T-cell (primary cell): ENCODE results near the gene RAB19. TPM values are rescaled to one million over a fixed set of nuclear protein-coding genes. Genes with fewer than 3 reads are reported as not detected.
A peak's percentile ranks its signal among the peaks of the same experiment; 100 is the strongest.
"Not testable (repeated sequence)": the region's sequence is repeated elsewhere in the genome, so short reads cannot be mapped to it uniquely, and the experiment has no call there.

Experiments used
- ATAC-seq, 4 experiments: fragments of 200-7000 bp in 3 of 4; fragments of 150-1000 bp in 1 of 4; cut with Tn5 transposase; replicated peaks in 1 of 4; 1 replicate in 3 of 4; 2 replicates in 1 of 4; pipeline ENCODE4 v1.10.0; 2021; ENCODE audit warnings: moderate library complexity in 3 of 4, mild to moderate bottlenecking in 2 of 4, moderate number of reproducible peaks in 1 of 4
- CTCF ChIA-PET, 2 donors: fragments of 300-600 bp; sonication (Branson Sonifier 250); formaldehyde crosslinking; loops; one replicate each; lab custom pipeline; 2022; ENCODE audit warnings: antibody characterized with exemption in 2 of 2; lab: Charles Lee
- POLR2A ChIA-PET, 2 donors: fragments of 300-600 bp; sonication (Branson Sonifier 250); formaldehyde crosslinking; loops; one replicate each; lab custom pipeline; 2022; ENCODE audit warnings: antibody characterized with exemption in 2 of 2; lab: Charles Lee
- DNase-seq, 35 experiments: peaks; one replicate each; pipeline versions ENCODE4 v3.0.0 to v3.0.0-alpha.2; 2013 to 2023
- H3K27ac ChIP-seq: one replicate; pipeline ENCODE4 v1.5.1; 2013; ENCODE audit warnings: low read length
- H3K27me3 ChIP-seq, 2 experiments: replicated peaks in 1 of 2; 1 replicate in 1 of 2; 2 replicates in 1 of 2; pipeline versions ENCODE4 v1.6.1 to v1.7.0; 2013; ENCODE audit warnings: low read length in 1 of 2, mixed read lengths in 1 of 2; ENCODE audit not compliant: control insufficient read depth in 2 of 2, insufficient read depth in 2 of 2; ENCODE audit errors: extremely low read depth in 1 of 2
- H3K36me3 ChIP-seq, 2 donors: 1 replicate in 1 of 2; 2 replicates in 1 of 2; pipeline versions ENCODE4 v1.6.1 to v1.7.0; 2013; ENCODE audit warnings: low read length in 1 of 2; ENCODE audit not compliant: control insufficient read depth in 2 of 2, insufficient read depth in 1 of 2; ENCODE audit errors: extremely low read depth in 1 of 2
- H3K4me1 ChIP-seq, 2 experiments: 1 replicate in 1 of 2; 2 replicates in 1 of 2; pipeline versions ENCODE4 v1.6.1 to v1.7.0; 2013; ENCODE audit warnings: low read length in 2 of 2, mixed read lengths in 1 of 2; ENCODE audit not compliant: insufficient read depth in 2 of 2, control insufficient read depth in 1 of 2; ENCODE audit errors: extremely low read depth in 1 of 2
- H3K4me3 ChIP-seq, 2 donors: 1 replicate in 1 of 2; 2 replicates in 1 of 2; pipeline versions ENCODE4 v1.5.1 to v1.7.0; 2013; ENCODE audit warnings: mild to moderate bottlenecking in 2 of 2, low read length in 1 of 2, moderate library complexity in 1 of 2; ENCODE audit not compliant: control insufficient read depth in 1 of 2; ENCODE audit errors: extremely low read depth in 1 of 2
- H3K9me3 ChIP-seq: 2 replicates; pipeline ENCODE4 v1.7.0; 2013
- H3K27ac Mint-ChIP-seq, 2 donors: one replicate each; pipeline ENCODE4 v1.8.0; 2020 to 2021; ENCODE audit warnings: mild to moderate bottlenecking in 2 of 2, mixed read lengths in 2 of 2
- H3K27me3 Mint-ChIP-seq, 2 donors: one replicate each; pipeline ENCODE4 v1.8.0; 2021 to 2022; ENCODE audit warnings: mixed read lengths in 2 of 2
- H3K36me3 Mint-ChIP-seq: one replicate; pipeline ENCODE4 v1.8.0; 2021; ENCODE audit warnings: mixed read lengths
- H3K4me1 Mint-ChIP-seq, 3 donors: one replicate each; pipeline ENCODE4 v1.8.0; 2020 to 2022; ENCODE audit warnings: mixed read lengths in 3 of 3, mild to moderate bottlenecking in 1 of 3
- H3K4me3 Mint-ChIP-seq, 3 donors: one replicate each; pipeline ENCODE4 v1.8.0; 2020 to 2022; ENCODE audit warnings: mild to moderate bottlenecking in 3 of 3, mixed read lengths in 3 of 3, moderate library complexity in 3 of 3
- H3K9me3 Mint-ChIP-seq, 3 donors: one replicate each; pipeline ENCODE4 v1.8.0; 2020 to 2022; ENCODE audit warnings: mixed read lengths in 3 of 3
- WGBS: methylation state at CpG from one replicate; pipeline ENCODE4 v1.1.5; 2013; ENCODE audit warnings: missing lambda C conversion rate; ENCODE audit not compliant: insufficient coverage; 5-methylcytosine and 5-hydroxymethylcytosine counted together
- total RNA-seq, 35 experiments: library from RNA in 6 of 35; stranded (reverse) in 6 of 35; fragments of 120-200 nt in 1 of 35; gene quantifications; one replicate each; pipeline versions ENCODE4 v1.2.1 to v1.2.4 and lab custom pipeline; 2013 to 2026

The RAB19 gene
- total RNA-seq, 5 donors from 2014 or later (not counting 1 experiment from before 2014, with no cell fraction given) = 4.3 to 8.9 (median 5.6) TPM

GRCh38 chr7:140453273-140453672, 49.4 kb downstream of the RAB19 start:
- 100% methylated on average over 1 of the region's 4 CpGs for WGBS
- H3K36me3 Mint-ChIP-seq = peaks cover 56% of the 10 kb centered on the region
- H3K27ac Mint-ChIP-seq = no peak overlapping the region
- no peaks in the 10 kb centered on the region for H3K9me3 ChIP-seq
- no peaks in the 10 kb centered on the region for H3K27me3 ChIP-seq
- POLR2A ChIA-PET = no interaction called here
- H3K4me3 Mint-ChIP-seq = no peak overlapping the region
- H3K36me3 ChIP-seq = peaks cover 7 to 58% of the 10 kb centered on the region in 2 donors
- no peak for ATAC-seq
- no peak overlapping the region for H3K4me3 ChIP-seq
- no peak for DNase-seq
- H3K4me1 Mint-ChIP-seq = peaks cover 25 to 55% (median 32%) of the 10 kb centered on the region in 3 donors
- no peaks in the 10 kb centered on the region for H3K9me3 Mint-ChIP-seq
- no peak overlapping the region for H3K27ac ChIP-seq
- H3K4me1 ChIP-seq = peaks cover 2 to 4% of the 10 kb centered on the region in 2 experiments
- CTCF ChIA-PET = interaction anchor here (1.1 to 1.2 kb wide), 2 partner anchors 9 to 10 kb away, joined by 4 to 5 read pairs; no protein-coding TSS in a partner anchor
- no peaks in the 10 kb centered on the region for H3K27me3 Mint-ChIP-seq

- H3K9me3 ChIP-seq, H3K9me3 Mint-ChIP-seq, CTCF ChIA-PET, H3K4me3 Mint-ChIP-seq, H3K4me3 ChIP-seq, H3K27me3 Mint-ChIP-seq, H3K4me1 ChIP-seq, H3K27me3 ChIP-seq, ATAC-seq, DNase-seq, H3K27ac ChIP-seq: not testable (repeated sequence)
- H3K27ac Mint-ChIP-seq = peak overlapping the region; percentile 62 to 72
- H3K36me3 Mint-ChIP-seq = peaks cover 60% of the 10 kb centered on the region
- peaks cover 28 to 52% (median 31%) of the 10 kb centered on the region in 3 donors for H3K4me1 Mint-ChIP-seq
- WGBS = 56% methylated on average over 3 of the region's 9 CpGs
- POLR2A ChIA-PET = interaction anchor here (0.5 to 0.6 kb wide), 2 partner anchors 11 to 25 kb away, joined by 3 read pairs; no protein-coding TSS in a partner anchor
- peaks cover 11 to 64% of the 10 kb centered on the region in 2 donors for H3K36me3 ChIP-seq
These were observed 50.2 kb downstream of the RAB19 start for GRCh38 chr7:140453785-140454656.

- DNase-seq = no peak
- peak overlapping the region; percentile 62 to 72 for H3K27ac Mint-ChIP-seq
- ATAC-seq = no peak
- Histone ChIP-seq H3K9me3 (no peaks in the 10 kb centered on the region), H3K27me3 (no peaks in the 10 kb centered on the region), H3K27ac (no peak overlapping the region), H3K4me1 (peaks cover 0 to 2% of the 10 kb centered on the region in 2 experiments), H3K4me3 (no peak overlapping the region), H3K36me3 (peaks cover 12 to 69% of the 10 kb centered on the region in 2 donors)
- H3K27me3 Mint-ChIP-seq = no peaks in the 10 kb centered on the region
- peaks cover 67% of the 10 kb centered on the region for H3K36me3 Mint-ChIP-seq
- CTCF ChIA-PET = no interaction called here
- POLR2A ChIA-PET = interaction anchor here in 1 of 2 donors (0.6 kb wide), 1 partner anchor 24 kb away, joined by 3 read pairs; no protein-coding TSS in a partner anchor
- peaks cover 29 to 46% (median 31%) of the 10 kb centered on the region in 3 donors for H3K4me1 Mint-ChIP-seq
- WGBS = 63% methylated on average over 8 of the region's 8 CpGs
- no peaks in the 10 kb centered on the region for H3K9me3 Mint-ChIP-seq
- H3K4me3 Mint-ChIP-seq = no peak overlapping the region
These were observed 50.8 kb downstream of the RAB19 start for GRCh38 chr7:140454657-140455015.

GRCh38 chr7:140455743-140456142, 51.9 kb downstream of the RAB19 start:
- ATAC-seq (no peak), DNase-seq (no peak)
- Mint-ChIP-seq H3K27ac (no peak overlapping the region), H3K4me3 (no peak overlapping the region), H3K9me3 (no peaks in the 10 kb centered on the region), H3K27me3 (no peaks in the 10 kb centered on the region), H3K4me1 (peaks cover 21 to 36% (median 25%) of the 10 kb centered on the region in 3 donors), H3K36me3 (peaks cover 73% of the 10 kb centered on the region)
- Histone ChIP-seq H3K9me3 (no peaks in the 10 kb centered on the region), H3K27me3 (no peaks in the 10 kb centered on the region), H3K4me1 (no peaks in the 10 kb centered on the region), H3K4me3 (no peak overlapping the region), H3K36me3 (peaks cover 12 to 79% of the 10 kb centered on the region in 2 donors), H3K27ac (no peak overlapping the region)
- ChIA-PET POLR2A (no interaction called here), CTCF (no interaction called here)
- WGBS = 92% methylated on average over 2 of the region's 4 CpGs

- Mint-ChIP-seq H3K4me1 (peaks cover 15 to 29% (median 23%) of the 10 kb centered on the region in 3 donors), H3K27ac (peak overlapping the region in 1 of 2 donors; percentile 25), H3K9me3 (no peaks in the 10 kb centered on the region), H3K36me3 (peaks cover 75% of the 10 kb centered on the region), H3K27me3 (no peaks in the 10 kb centered on the region), H3K4me3 (no peak overlapping the region)
- Histone ChIP-seq H3K27ac (no peak overlapping the region), H3K4me1 (no peaks in the 10 kb centered on the region), H3K36me3 (peaks cover 15 to 88% of the 10 kb centered on the region in 2 donors), H3K4me3 (no peak overlapping the region), H3K9me3 (no peaks in the 10 kb centered on the region), H3K27me3 (no peaks in the 10 kb centered on the region)
- ChIA-PET POLR2A (no interaction called here), CTCF (no interaction called here)
- ATAC-seq (no peak), DNase-seq (no peak)
- 100% methylated on average over 3 of the region's 9 CpGs for WGBS
These were observed 52.7 kb downstream of the RAB19 start for GRCh38 chr7:140456551-140457051.

- DNase-seq (no peak), ATAC-seq (no peak)
- Histone ChIP-seq H3K9me3 (no peaks in the 10 kb centered on the region), H3K27ac (no peak overlapping the region), H3K4me3 (no peak overlapping the region), H3K27me3 (no peaks in the 10 kb centered on the region), H3K36me3 (peaks cover 15 to 87% of the 10 kb centered on the region in 2 donors), H3K4me1 (no peaks in the 10 kb centered on the region)
- Mint-ChIP-seq H3K36me3 (peaks cover 65% of the 10 kb centered on the region), H3K9me3 (no peaks in the 10 kb centered on the region), H3K4me3 (no peak overlapping the region), H3K27ac (no peak overlapping the region), H3K27me3 (no peaks in the 10 kb centered on the region), H3K4me1 (peaks cover 11 to 24% (median 20%) of the 10 kb centered on the region in 3 donors)
- no CpG with 5 or more reads among the region's 3 CpGs for WGBS
- ChIA-PET CTCF (no interaction called here), POLR2A (no interaction called here)
These were observed 54.3 kb downstream of the RAB19 start for GRCh38 chr7:140458201-140458600.
